ENCODE results near the gene FAM219A.

Gene FAM219A

DNA sequence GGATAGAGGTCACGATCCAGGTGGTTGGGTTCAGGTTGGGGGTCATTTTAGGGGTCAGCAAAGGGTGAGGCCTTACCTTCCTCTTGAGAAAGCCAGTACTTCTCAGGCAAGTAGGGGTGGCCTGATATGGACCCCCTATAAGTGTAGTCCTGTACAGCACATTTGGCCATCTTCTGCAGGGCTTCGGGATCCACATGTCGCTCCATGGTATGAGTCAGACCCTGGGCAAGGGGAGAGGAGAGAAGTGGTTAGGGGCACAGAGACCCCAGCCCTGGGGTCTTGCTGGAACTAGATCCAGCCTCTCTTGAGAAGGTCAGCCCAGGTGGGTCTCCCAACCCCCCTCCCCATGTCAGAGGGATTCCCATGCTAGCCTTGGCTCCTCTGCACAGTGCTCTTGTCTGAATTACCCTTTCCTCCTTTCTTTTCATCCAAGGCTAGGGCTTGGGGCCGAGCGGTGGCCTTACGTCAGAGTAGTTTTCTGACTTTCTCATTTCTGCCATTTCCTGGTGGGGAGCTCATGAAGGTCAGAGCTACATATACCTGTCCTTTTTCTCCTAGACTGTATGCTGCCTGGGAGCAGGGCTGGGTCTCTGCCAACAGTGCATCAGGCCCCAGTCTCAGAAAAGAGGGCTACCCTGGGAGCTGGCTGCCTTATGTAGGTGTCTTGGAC is 72.7 kb downstream of the FAM219A start:
- intact Hi-C loops (cut with DNase I), result no loop called here
- peak in 2 of 42 donors; percentile 20 to 23 for DNase-seq

- intact Hi-C loops (cut with DNase I), result no loop called here
Observed at GRCh38 chr9:34384368-34385165, 73.8 kb downstream of the FAM219A start.

DNA sequence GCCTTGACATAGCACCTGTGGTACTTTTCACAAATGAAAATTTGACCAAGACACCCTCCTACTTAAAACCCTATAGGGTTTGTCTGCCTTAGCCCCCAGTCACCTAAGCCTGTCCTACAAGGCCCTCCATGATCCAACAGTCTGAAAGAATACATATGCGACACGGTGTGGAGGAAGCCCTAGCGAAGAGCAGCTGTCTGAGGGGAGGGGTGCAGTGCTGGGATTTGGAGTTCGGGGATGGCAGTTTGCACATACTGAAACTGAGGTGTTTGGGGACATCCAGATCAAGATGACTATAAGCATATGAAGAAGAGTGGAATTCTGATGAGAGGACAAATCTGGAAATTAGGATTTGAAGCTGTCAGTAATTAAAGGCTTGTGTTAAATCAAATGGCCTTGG is 74.5 kb downstream of the FAM219A start:
- DNase-seq, result no peak
- intact Hi-C loops (cut with DNase I), result no loop called here

More at GRCh38 chr9:34384368-34385165, 73.8 kb downstream of the FAM219A start:
- DNase-seq, result peak in 1 of 42 donors; percentile 6

DNA sequence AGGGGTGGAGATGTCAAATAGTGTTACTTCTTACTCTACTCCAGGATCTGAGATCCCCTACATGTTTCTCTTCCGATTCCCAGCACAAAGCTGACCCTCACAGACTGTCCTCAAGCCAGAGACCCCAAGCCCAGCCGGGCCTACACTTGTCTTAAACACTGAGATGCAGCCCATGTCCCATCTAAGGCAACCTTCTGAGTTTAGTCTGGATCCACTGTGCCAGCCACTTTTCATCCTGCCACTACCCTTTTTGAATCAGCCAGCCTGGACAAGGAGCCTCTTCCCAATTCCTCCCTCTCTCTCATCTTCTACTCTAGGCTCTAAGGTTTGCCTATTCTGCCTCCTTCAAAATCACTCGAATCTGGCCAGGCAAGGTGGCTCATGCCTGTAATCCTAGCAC is 75.5 kb downstream of the FAM219A start:
- intact Hi-C loops (cut with DNase I), result no loop called here
- peak in 2 of 42 donors; percentile 4 to 21 for DNase-seq

DNA sequence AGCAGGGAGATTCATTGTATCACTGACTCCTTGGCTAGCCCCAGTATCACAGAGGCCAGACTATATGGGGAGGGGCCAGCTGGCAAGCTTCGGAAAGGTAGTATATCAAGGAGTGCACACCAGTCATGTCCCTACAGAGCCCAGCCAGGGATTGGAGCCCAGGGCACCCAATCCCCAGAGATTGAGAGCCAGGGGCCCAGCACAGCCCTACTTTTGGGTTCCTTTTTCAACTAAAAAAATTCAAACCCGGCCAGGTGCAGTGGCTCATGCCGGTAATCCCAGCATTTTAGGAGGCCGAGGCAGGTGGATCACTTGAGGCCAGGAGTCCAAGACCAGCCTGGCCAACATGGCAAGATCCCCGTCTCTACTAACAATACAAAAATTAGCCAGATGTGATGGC is 76.3 kb downstream of the FAM219A start:
- intact Hi-C loops (cut with DNase I), result no loop called here
- DNase-seq, result peak in 3 of 42 donors; percentile 26 to 33 (median 30)

DNA sequence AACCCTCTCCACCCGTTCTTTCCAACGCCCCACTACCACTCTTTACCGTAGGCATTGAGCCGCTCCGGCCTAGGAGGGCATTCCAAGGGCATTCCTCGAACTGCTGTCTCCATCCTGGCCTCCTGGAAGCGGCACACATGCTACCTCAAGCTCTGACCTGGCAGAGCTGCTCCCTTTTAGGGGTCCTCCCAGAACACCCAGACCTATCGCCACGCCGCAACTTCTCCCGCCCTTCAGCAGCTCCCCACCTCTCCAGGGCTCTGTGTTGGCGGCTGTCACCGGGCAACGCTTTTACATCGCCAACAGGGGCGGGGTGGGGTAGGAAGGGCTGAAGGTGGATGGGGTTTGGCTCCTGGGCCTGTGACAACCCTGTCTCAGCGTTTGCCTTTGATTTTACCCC is 77.0 kb downstream of the FAM219A start:
- peak in 40 of 42 donors; percentile 36 to 85 (median 64) for DNase-seq
- intact Hi-C loops (cut with DNase I), result no loop called here

GRCh38 chr9:34380511-34381315 is 77.7 kb downstream of the FAM219A start:
- intact Hi-C loops (cut with DNase I), result no loop called here
- peak; percentile 51 to 94 (median 83) for DNase-seq

DNA sequence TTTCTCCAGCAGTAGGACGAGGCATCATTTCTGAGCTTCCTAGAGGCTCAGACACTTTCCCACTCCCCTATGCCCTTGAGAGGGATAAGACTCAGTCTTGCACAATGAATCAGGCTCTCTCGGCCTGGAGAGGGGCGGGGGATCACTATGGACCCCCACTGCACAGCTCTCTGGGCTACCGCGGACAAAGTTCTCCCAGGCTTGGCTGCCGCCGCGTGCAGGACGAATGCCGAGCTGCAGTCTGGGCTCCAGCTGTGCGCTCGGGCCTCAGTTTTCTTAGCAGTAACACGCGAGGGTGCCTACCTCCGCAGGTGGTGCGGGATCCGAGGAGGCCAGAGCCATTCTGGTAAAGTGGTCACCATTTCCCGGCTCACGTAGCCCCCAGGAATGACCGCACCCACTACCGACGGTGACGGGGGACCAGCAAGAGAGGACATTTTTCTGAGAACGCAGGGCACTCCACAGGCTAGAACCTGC is 78.3 kb downstream of the FAM219A start:
- DNase-seq, result peak in 3 of 42 donors; percentile 27 to 45 (median 36)
- intact Hi-C loops (cut with DNase I), result no loop called here

- intact Hi-C loops (cut with DNase I), result loop anchor here (1.0 kb wide), 1 partner anchor 48 kb away; no protein-coding TSS in a partner anchor
- DNase-seq, result peak; percentile 75 to 96 (median 92)
Observed at GRCh38 chr9:34379334-34380033, 78.9 kb downstream of the FAM219A start.

DNA sequence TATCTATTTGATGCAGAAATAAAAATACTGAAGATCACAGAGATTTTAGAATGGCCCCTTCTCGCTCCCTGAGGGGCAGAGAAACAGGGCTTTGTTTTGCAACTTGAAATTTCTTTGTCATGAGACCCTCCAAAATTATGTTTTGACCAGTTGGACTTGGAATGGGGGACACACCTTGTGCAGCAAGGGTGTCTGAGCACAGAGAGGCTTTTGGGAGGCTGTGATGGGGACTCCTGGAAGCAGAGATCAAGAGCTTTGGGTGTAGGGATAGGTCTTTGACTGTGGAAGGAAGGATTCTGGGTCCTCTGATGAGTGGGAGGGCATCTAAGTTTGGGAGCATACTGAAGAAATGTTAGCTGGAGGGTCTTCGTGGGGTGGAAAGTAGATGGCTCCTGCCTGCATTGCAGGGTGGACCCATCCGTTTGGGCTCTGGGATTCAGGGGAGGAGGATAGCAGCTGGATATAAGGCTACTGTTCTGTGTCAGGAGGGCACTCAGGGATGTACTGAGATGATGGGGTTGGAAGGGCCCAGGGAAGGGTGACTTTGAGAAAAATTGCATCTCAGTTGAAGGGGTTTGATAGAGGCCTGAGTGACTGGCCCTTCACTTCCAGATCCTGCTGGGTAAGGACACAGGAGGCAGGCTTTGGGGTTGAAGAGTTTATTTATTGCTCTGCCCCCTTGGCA is 79.9 kb downstream of the FAM219A start:
- intact Hi-C loops (cut with DNase I), result loop anchor here (1.0 kb wide), 1 partner anchor 47 kb away; no protein-coding TSS in a partner anchor
- DNase-seq, result peak in 3 of 42 donors; percentile 7 to 41 (median 28)

DNA sequence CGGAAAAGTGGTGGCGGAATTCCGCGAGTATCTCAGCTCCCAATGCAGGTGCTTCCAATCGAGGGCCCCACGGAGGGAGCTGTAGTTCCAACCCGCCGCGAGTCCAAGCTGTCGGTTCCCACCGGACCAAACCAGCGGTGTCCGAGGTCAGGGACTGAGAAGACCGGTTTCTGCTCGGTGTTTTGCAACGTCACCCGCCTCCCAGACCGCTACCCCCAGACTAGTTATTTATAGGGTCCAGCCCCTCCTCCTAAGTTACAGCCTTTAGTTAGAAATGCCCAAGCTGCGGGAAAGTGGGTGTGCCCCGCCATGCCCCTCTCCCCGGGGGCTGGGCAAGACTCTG is 81.0 kb downstream of the FAM219A start:
- intact Hi-C loops (cut with DNase I), result no loop called here
- peak in 14 of 42 donors; percentile 20 to 55 (median 36) for DNase-seq

DNA sequence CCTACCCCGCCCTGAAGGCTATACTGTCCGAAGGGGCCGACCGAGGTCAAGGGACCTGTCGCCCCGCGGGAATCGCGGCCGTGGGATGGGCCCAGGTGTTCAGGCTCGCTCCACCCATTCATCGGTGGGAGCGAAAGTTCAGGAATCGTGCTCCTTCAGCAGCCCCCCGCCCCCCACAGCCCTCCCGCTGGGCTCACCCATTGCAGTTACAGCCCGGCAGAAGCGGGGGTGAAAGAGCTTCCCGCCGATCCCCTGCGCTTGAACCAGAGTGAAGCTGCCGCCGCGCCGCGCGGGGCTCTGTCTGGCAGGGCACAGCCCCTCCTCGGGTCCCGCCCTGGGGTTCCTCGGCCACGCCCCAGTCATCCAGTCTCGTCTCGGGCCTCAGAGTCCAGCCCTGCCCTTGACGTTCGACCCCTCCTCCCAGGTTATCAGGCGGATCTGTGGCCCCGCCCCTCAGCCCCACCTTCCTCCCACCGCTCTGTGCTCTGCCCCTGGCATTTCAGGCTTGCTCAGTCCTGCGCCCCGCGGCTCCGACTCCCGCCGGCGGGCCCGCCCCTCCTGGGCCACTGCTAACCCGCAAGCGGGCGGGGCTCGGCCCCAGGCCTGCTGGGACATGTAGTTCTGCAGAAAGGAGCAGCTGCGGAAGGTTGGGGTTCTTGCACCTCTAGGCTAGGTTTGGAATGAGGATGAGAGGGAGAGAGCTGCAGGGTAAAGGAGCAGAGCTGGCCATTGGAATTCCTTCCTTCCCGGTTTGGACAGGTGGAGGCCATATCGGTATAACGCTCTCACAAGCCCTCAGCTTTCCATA is 81.6 kb downstream of the FAM219A start, which contains the start of gene MYORG:
Gene MYORG, minus strand, starts transcription at position 303 of the 808 bp plus-strand sequence. CDS start 3,955 bp downstream, outside the sequence.
- peak; percentile 87 to 98 (median 95) for DNase-seq
- intact Hi-C loops (cut with DNase I), result no loop called here

DNA sequence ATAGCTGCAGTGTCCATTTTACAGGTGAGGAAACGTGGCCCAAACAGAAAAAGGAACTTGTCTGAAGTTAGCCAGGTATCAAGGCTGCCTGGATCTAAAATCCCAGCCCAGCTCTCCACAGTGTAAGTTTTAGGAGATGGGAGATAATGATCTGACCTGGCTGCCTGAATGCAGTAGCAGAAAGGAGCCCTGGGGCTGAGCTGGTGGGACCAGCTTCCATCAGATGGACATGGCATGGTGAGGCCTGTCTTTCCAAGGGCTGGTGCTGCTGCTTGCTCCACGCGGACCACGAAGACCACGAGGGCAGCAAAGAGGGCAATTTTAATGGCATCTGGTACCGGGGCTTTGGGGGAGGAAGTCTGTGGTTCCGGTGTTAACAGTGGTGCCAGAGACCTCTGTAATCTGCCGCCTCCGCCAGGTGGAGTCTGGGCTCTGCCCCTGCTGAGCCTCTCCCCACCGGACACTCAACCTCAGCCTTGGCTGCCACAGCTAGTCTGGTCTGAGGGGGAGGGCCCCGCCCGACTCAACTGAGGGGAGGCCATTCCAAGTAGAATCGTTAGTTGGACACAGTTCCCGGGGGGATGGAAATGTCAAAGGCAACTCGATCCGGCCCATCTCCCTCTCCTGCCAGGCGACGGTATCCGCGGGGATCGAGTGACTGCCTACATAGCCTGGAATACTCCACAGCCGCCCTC is 82.3 kb downstream of the FAM219A start:
- peak in 34 of 42 donors; percentile 21 to 75 (median 47) for DNase-seq
- intact Hi-C loops (cut with DNase I), result no loop called here

DNA sequence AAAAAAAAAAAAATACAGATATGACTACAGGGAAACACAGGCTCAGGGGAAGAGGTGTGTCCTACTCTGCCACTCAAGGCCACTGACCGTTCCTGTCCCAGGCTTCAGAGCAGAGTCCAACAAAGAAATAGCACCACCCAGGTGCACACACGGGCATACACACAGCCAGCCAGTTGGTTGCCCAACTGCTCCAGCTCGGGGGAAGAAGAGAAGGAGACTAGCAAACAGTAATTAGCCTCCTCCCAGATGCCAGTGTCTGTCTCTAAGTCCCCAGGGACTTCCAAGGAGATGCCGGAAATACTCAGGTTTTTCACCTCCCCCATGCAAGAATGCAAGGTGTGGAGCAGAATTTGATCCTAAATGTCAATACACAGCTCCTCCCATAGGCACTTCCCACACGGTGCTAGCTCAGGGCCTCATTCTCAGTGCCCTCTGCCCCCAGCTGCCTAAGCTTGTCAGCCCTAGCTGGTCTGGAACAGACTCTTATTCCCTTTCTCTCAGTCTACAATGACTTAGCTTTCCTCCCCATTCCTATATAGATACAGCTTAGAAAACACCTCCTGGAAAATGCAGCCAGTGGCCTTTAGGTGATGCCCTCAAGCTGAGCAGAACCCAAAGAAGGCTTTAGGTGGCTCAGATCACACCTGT is 83.3 kb downstream of the FAM219A start:
- intact Hi-C loops (cut with DNase I), result no loop called here
- peak in 2 of 42 donors; percentile 9 to 36 for DNase-seq

DNA sequence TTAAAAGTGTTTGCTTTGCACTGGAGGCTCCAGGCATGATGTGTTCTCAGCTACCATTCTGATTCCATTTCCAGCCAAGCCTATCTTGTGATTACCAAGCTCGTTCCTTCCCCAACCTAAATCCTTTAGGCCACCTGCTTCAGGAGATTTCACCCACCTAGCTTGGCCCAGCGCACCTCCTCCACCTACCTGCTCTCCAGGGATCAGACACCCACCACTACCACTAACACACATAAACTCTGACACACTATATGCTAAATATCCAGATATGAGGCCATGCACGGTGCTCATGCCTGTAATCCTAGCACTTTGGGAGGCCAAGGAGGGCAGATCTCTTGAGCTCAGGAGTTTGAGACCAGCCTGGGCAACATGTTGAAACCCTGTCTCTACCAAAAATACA is 84.0 kb downstream of the FAM219A start:
- DNase-seq, result peak in 1 of 42 donors; percentile 34
- intact Hi-C loops (cut with DNase I), result no loop called here

DNA sequence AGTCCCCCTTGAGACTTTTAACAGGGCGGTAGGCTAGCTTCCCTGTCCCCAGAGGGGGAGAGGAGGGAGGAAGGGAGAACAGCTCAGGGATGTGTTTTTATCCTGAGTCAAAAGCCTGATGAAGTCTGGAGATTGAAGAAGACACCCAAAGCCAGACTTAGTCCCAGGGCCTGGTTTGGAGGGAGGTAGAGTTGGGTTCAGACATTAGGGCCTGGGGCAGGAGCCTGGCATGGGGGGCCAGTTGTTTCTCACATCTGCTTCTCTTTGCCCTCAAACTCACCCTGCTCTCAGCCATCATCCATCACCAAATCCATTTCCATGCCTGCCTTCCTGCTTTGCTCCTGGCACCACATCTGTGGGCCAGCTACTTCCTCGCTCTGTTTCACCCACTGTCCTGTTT is 84.6 kb downstream of the FAM219A start:
- peak in 1 of 42 donors; percentile 26 for DNase-seq
- intact Hi-C loops (cut with DNase I), result no loop called here
